SK-N-SH (cell line): Measurements from ENCODE around the gene MON1A. TPM values are rescaled to one million over a fixed set of nuclear protein-coding genes. Genes with fewer than 3 reads are reported as not detected.

Experiments
- CTCF ChIA-PET: fragments of 300-600, 350-600 bp; formaldehyde crosslinking; extraction: SDS; loops from one replicate; lab custom pipeline; 2021; lab: Yijun Ruan, JAX
- POLR2A ChIA-PET: fragments of 350-600 bp; sonication (Branson Sonifier 250); formaldehyde crosslinking; extraction: SDS; loops from one replicate; lab custom pipeline; 2020; ENCODE audit warnings: antibody characterized with exemption, inconsistent platforms; lab: Yijun Ruan, JAX
- DNase-seq: peaks from one replicate; pipeline ENCODE4 v3.0.0; 2012
- H2AFZ ChIP-seq: fragments of 200-600 bp; sonication (generic); 2 replicates; pipeline ENCODE4 v1.8.1; 2016; ENCODE audit warnings: antibody characterized with exemption, mild to moderate bottlenecking, low read depth
- H3F3A ChIP-seq: fragments of 200-600 bp; sonication (generic); replicated peaks from 2 replicates; pipeline ENCODE3; 2016; ENCODE audit warnings: antibody characterized with exemption, mild to moderate bottlenecking; ENCODE audit not compliant: insufficient read depth
- H3K27ac ChIP-seq, 2 experiments: fragments of 200-500 bp in 1 of 2; fragments of 200-600 bp in 1 of 2; sonication (Bioruptor generic) in 1 of 2; sonication (generic), shearing (Covaris generic) in 1 of 2; 2 replicates each; pipeline versions ENCODE4 v1.5.1 to v1.6.1; 2014 to 2016; ENCODE audit warnings: low read depth in 2 of 2, inconsistent platforms in 1 of 2, low read length in 1 of 2, mild to moderate bottlenecking in 1 of 2, mixed read lengths in 1 of 2
- H3K27me3 ChIP-seq: fragments of 200-600 bp; sonication (generic), shearing (Covaris generic); 2 replicates; pipeline ENCODE4 v1.6.1; 2016; ENCODE audit warnings: mixed run types; ENCODE audit not compliant: insufficient read depth
- H3K36me3 ChIP-seq, 2 experiments: fragments of 200-500 bp in 1 of 2; fragments of 200-600 bp in 1 of 2; sonication (Bioruptor generic) in 1 of 2; sonication (generic) in 1 of 2; replicated peaks in 1 of 2; 2 replicates each; pipeline versions ENCODE3 to v1.5.1; 2014 to 2016; ENCODE audit warnings: low read length in 1 of 2, mild to moderate bottlenecking in 1 of 2; ENCODE audit not compliant: insufficient read depth in 2 of 2, control insufficient read depth in 1 of 2
- H3K4me1 ChIP-seq, 2 experiments: fragments of 200-500 bp in 1 of 2; fragments of 200-600 bp in 1 of 2; sonication (Bioruptor generic) in 1 of 2; sonication (generic), shearing (Covaris generic) in 1 of 2; 2 replicates each; pipeline versions ENCODE4 v1.5.1 to v1.6.1; 2014 to 2016; ENCODE audit warnings: low read depth in 1 of 2, low read length in 1 of 2, mixed run types in 1 of 2; ENCODE audit not compliant: insufficient read depth in 2 of 2, control insufficient read depth in 1 of 2
- H3K4me2 ChIP-seq: fragments of 200-600 bp; sonication (generic), shearing (Covaris generic); 2 replicates; pipeline ENCODE4 v1.6.1; 2017; ENCODE audit warnings: mixed run types
- H3K4me3 ChIP-seq, 2 experiments: fragments of 200-500 bp in 1 of 2; fragments of 200-600 bp in 1 of 2; sonication (Bioruptor generic) in 1 of 2; sonication (generic), shearing (Covaris generic) in 1 of 2; 2 replicates each; pipeline versions ENCODE4 v1.5.1 to v1.8.1; 2014 to 2016; ENCODE audit warnings: low read depth in 2 of 2, inconsistent platforms in 1 of 2, low read length in 1 of 2, mild to moderate bottlenecking in 1 of 2, mixed read lengths in 1 of 2, moderate library complexity in 1 of 2
- H3K79me2 ChIP-seq: fragments of 200-600 bp; sonication (generic); 2 replicates; pipeline ENCODE4 v1.8.1; 2017; ENCODE audit warnings: mild to moderate bottlenecking; ENCODE audit not compliant: insufficient read depth
- H3K9ac ChIP-seq: fragments of 200-600 bp; sonication (generic); 2 replicates; pipeline ENCODE4 v1.6.1; 2017; ENCODE audit warnings: mixed run types
- H3K9me2 ChIP-seq: fragments of 200-600 bp; sonication (generic); 2 replicates; pipeline ENCODE4 v1.6.1; 2017; ENCODE audit warnings: mixed run types
- H3K9me3 ChIP-seq: fragments of 200-600 bp; sonication (generic); 2 replicates; pipeline ENCODE4 v1.6.1; 2017; ENCODE audit warnings: mixed run types, mild to moderate bottlenecking, moderate library complexity
- H4K20me1 ChIP-seq: fragments of 200-600 bp; sonication (generic); 2 replicates; pipeline ENCODE4 v1.6.1; 2017; ENCODE audit warnings: mild to moderate bottlenecking, mixed run types; ENCODE audit not compliant: insufficient read depth
- ELF1 ChIP-seq: IDR thresholded peaks from 2 replicates; pipeline ENCODE4 v1.4.0; 2012
- EP300 ChIP-seq, 2 experiments: IDR thresholded peaks; 2 replicates each; pipeline versions ENCODE4 v1.4.0 to v1.6.1; 2012; ENCODE audit warnings: borderline replicate concordance in 1 of 2, low read depth in 1 of 2, low read length in 1 of 2
- EZH2phosphoT487 ChIP-seq: fragments of 200-600 bp; sonication (generic); IDR thresholded peaks from 2 replicates; pipeline ENCODE4 v1.6.1; 2017; ENCODE audit warnings: low read depth, mixed run types, mild to moderate bottlenecking, antibody characterized with exemption, moderate library complexity, borderline replicate concordance
- FOXM1 ChIP-seq: IDR thresholded peaks from 2 replicates; pipeline ENCODE4 v1.4.0; 2012; ENCODE audit warnings: low read depth, mild to moderate bottlenecking
- GATA2 ChIP-seq: sonication (generic); formaldehyde crosslinking; IDR thresholded peaks from 2 replicates; pipeline ENCODE4 v1.5.0; 2020; ENCODE audit warnings: mild to moderate bottlenecking, missing genetic modification reagents
- JUND ChIP-seq: IDR thresholded peaks from 2 replicates; pipeline ENCODE4 v1.4.0; 2012
- MXI1 ChIP-seq: IDR thresholded peaks from 2 replicates; pipeline ENCODE4 v1.6.1; 2012; ENCODE audit warnings: mild to moderate bottlenecking, low read depth, low read length, improper control_type of control experiment
- NFIC ChIP-seq: IDR thresholded peaks from 2 replicates; pipeline ENCODE4 v1.4.0; 2012; ENCODE audit warnings: borderline replicate concordance
- NRF1 ChIP-seq: IDR thresholded peaks from 2 replicates; pipeline ENCODE4 v1.6.1; 2012; ENCODE audit warnings: low read depth, mild to moderate bottlenecking, low read length
- RAD21 ChIP-seq: IDR thresholded peaks from 2 replicates; pipeline ENCODE4 v1.6.1; 2012; ENCODE audit warnings: mild to moderate bottlenecking, low read length
- RCOR1 ChIP-seq: fragments of 150-350 bp; IDR thresholded peaks from 2 replicates; pipeline ENCODE4 v1.6.1; 2017; ENCODE audit warnings: antibody characterized with exemption, low read length
- RXRA ChIP-seq: IDR thresholded peaks from 2 replicates; pipeline ENCODE4 v1.4.0; 2012; ENCODE audit warnings: low read depth, mild to moderate bottlenecking, borderline replicate concordance
- SIN3A ChIP-seq: IDR thresholded peaks from 2 replicates; pipeline ENCODE4 v1.6.1; 2012; ENCODE audit warnings: low read depth, mild to moderate bottlenecking, low read length, moderate library complexity, borderline replicate concordance
- TAF1 ChIP-seq: IDR thresholded peaks from 2 replicates; pipeline ENCODE4 v1.6.1; 2012; ENCODE audit warnings: low read depth, mild to moderate bottlenecking, low read length, moderate library complexity, borderline replicate concordance
- TEAD4 ChIP-seq: IDR thresholded peaks from 2 replicates; pipeline ENCODE4 v1.4.0; 2012; ENCODE audit warnings: mild to moderate bottlenecking, borderline replicate concordance; ENCODE audit not compliant: insufficient read depth
- YY1 ChIP-seq: IDR thresholded peaks from 2 replicates; pipeline ENCODE4 v1.4.0; 2012; ENCODE audit warnings: low read depth, mild to moderate bottlenecking
- WGBS: methylation state at CpG from one replicate; pipeline ENCODE4 v1.1.6; 2017; ENCODE audit warnings: low lambda C conversion rate; 5-methylcytosine and 5-hydroxymethylcytosine counted together
- polyA plus RNA-seq, 3 experiments: library from polyadenylated mRNA; depleted of rRNA; stranded (reverse); fragments of >200 nt; gene quantifications; 2 replicates each; pipeline ENCODE4 v1.2.3, GENCODE V29; 2012
- TF ChIP-seq, protein P1 (sequence below): IDR thresholded peaks from 2 replicates; pipeline ENCODE4 v1.6.1; 2012; ENCODE audit warnings: mild to moderate bottlenecking, low read depth, low read length, moderate library complexity
- TF ChIP-seq, protein P2 (sequence below): IDR thresholded peaks from 2 replicates; pipeline ENCODE4; 2012
- TF ChIP-seq, protein P3 (sequence below): fragments of 150-350 bp; IDR thresholded peaks from 2 replicates; pipeline ENCODE4 v1.6.1; 2017; ENCODE audit warnings: antibody characterized with exemption, low read length, low read depth, borderline replicate concordance
- TF ChIP-seq, protein P4 (sequence below): fragments of 150-350 bp; IDR thresholded peaks from 2 replicates; pipeline ENCODE4 v1.6.1; 2016; ENCODE audit warnings: mild to moderate bottlenecking, low read depth, low read length

Gene MON1A
- polyA plus RNA-seq, 1 of the 3 experiments (the other 2 are of a cell fraction), result 12.0 TPM

DNA sequence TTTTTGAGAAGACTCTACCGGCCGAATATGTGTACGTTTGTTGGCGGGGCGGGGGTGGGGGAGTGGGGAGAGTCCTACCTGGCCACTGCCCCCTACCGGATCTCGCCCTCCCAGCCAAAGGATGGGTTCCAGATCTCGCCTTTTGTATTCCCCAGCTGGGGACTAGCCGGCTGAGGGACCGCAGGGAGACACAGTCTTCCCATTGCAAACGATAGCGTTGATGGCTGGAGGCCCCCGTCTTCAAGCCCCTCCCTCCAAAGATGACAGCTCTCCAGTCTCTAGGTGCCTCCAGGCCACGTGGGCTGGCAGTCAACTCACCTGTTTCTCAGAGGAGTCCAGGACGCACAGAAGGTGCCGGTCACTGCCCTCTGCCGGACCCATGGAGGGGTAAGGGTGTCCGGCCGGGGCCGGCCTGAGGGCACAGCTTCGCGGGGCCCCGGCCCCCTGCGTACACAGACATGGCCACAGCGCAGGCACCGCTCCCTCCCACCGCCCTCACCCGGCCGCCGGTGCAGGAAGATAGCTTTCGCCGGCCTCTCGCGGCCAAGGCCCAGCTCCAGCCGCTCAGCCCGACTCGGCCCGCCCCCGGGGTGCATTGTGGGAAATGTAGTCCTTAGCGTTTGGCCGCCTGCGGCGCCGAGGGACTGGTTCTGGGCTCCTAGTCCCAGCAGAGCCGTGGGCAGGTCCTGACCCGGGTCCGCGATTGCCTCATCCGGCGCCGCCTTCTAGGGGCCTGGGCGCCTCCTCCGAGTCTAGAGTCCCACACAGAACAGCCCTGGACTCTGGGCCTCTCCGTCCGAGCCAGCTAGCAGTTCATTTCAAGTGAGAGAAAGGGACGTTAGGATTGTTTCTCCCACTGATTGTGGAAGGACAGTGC, at the start of gene MON1A (continued):
- peak; percentile 92 for TF ChIP-seq SIN3A
- TF ChIP-seq JUND, result no peak
- TF ChIP-seq, protein P1, sequence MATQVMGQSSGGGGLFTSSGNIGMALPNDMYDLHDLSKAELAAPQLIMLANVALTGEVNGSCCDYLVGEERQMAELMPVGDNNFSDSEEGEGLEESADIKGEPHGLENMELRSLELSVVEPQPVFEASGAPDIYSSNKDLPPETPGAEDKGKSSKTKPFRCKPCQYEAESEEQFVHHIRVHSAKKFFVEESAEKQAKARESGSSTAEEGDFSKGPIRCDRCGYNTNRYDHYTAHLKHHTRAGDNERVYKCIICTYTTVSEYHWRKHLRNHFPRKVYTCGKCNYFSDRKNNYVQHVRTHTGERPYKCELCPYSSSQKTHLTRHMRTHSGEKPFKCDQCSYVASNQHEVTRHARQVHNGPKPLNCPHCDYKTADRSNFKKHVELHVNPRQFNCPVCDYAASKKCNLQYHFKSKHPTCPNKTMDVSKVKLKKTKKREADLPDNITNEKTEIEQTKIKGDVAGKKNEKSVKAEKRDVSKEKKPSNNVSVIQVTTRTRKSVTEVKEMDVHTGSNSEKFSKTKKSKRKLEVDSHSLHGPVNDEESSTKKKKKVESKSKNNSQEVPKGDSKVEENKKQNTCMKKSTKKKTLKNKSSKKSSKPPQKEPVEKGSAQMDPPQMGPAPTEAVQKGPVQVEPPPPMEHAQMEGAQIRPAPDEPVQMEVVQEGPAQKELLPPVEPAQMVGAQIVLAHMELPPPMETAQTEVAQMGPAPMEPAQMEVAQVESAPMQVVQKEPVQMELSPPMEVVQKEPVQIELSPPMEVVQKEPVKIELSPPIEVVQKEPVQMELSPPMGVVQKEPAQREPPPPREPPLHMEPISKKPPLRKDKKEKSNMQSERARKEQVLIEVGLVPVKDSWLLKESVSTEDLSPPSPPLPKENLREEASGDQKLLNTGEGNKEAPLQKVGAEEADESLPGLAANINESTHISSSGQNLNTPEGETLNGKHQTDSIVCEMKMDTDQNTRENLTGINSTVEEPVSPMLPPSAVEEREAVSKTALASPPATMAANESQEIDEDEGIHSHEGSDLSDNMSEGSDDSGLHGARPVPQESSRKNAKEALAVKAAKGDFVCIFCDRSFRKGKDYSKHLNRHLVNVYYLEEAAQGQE, result 0 out of 2 replicates have a peak, but pooled peaks have one; percentile 18

DNA sequence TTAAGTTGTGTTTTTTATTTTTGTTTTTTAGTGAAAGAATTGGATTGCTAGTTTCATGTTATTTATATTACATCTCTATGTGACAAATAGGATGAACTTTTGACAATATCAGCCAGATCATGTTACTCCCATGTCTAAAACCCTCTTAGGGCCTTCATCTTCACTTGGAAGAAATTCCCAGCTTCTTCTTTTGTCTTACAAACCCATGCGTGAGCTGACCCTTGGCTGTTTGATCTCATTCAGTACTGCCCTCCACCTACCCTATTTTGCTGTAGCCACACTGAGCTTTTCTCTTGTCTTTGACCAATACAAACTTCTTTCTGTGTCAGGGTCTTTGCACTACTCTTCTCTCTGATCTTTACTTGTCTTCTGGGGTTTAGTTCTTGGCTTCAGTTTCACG, 47.3 kb upstream of the MON1A start:
- POLR2A ChIA-PET, result no interaction called here
- H2AFZ ChIP-seq, result no peak overlapping the region
- no peaks in the 10 kb centered on the region for H3F3A ChIP-seq
- H3K9me3 ChIP-seq, result no peaks in the 10 kb centered on the region
- DNase-seq, result no peak
- H3K4me1 ChIP-seq, result no peaks in the 10 kb centered on the region
- no peak overlapping the region for H3K4me3 ChIP-seq
- H3K79me2 ChIP-seq, result peaks cover 52% of the 10 kb centered on the region
- no peaks in the 10 kb centered on the region for H3K9me2 ChIP-seq
- CTCF ChIA-PET, result interaction anchor here (0.5 to 1.0 kb wide), 4 partner anchors 21 to 1366 kb away, joined by 3 to 5 read pairs (median 3); no protein-coding TSS in a partner anchor
- H3K36me3 ChIP-seq, result peaks cover 35 to 41% of the 10 kb centered on the region in 2 experiments
- no peak overlapping the region for H3K27ac ChIP-seq
- 94% methylated on average over 2 of the region's 2 CpGs for WGBS
- H3K4me2 ChIP-seq, result no peak overlapping the region
- H4K20me1 ChIP-seq, result peaks cover 7% of the 10 kb centered on the region; the same call in 1 of the 2 replicates
- H3K27me3 ChIP-seq, result no peaks in the 10 kb centered on the region
- TF ChIP-seq FOXM1 (no peak), RXRA (no peak), EZH2phosphoT487 (no peak), YY1 (no peak), JUND (no peak), NFIC (no peak), MXI1 (no peak), ELF1 (no peak), TEAD4 (no peak), EP300 (IDR thresholded peaks at IDR 0.05; ENCODE audit: borderline replicate concordance in 1 of 2, low read depth in 1 of 2, low read length in 1 of 2) (no peak), GATA2 (no peak), RAD21 (no peak), TAF1 (no peak), RCOR1 (no peak), NRF1 (no peak)
- TF ChIP-seq, protein P2, sequence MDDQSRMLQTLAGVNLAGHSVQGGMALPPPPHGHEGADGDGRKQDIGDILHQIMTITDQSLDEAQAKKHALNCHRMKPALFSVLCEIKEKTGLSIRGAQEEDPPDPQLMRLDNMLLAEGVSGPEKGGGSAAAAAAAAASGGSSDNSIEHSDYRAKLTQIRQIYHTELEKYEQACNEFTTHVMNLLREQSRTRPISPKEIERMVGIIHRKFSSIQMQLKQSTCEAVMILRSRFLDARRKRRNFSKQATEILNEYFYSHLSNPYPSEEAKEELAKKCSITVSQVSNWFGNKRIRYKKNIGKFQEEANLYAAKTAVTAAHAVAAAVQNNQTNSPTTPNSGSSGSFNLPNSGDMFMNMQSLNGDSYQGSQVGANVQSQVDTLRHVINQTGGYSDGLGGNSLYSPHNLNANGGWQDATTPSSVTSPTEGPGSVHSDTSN, result no peak
- TF ChIP-seq, protein P3, sequence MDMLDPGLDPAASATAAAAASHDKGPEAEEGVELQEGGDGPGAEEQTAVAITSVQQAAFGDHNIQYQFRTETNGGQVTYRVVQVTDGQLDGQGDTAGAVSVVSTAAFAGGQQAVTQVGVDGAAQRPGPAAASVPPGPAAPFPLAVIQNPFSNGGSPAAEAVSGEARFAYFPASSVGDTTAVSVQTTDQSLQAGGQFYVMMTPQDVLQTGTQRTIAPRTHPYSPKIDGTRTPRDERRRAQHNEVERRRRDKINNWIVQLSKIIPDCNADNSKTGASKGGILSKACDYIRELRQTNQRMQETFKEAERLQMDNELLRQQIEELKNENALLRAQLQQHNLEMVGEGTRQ, result no peak
- TF ChIP-seq, protein P4, sequence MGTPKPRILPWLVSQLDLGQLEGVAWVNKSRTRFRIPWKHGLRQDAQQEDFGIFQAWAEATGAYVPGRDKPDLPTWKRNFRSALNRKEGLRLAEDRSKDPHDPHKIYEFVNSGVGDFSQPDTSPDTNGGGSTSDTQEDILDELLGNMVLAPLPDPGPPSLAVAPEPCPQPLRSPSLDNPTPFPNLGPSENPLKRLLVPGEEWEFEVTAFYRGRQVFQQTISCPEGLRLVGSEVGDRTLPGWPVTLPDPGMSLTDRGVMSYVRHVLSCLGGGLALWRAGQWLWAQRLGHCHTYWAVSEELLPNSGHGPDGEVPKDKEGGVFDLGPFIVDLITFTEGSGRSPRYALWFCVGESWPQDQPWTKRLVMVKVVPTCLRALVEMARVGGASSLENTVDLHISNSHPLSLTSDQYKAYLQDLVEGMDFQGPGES, result no peak
- no peak overlapping the region for H3K9ac ChIP-seq
